AG04450 (cell line): ENCODE results near the gene AATK. TPM values are rescaled to one million over a fixed set of nuclear protein-coding genes. Genes with fewer than 3 reads are reported as not detected.

Source experiments
- CTCF ChIA-PET: fragments of 300-600, 350-600 bp; formaldehyde crosslinking; extraction: SDS; loops from one replicate; lab custom pipeline; 2022; ENCODE audit warnings: antibody characterized with exemption, inconsistent platforms; lab: Charles Lee
- POLR2A ChIA-PET: fragments of 350-600 bp; formaldehyde crosslinking; extraction: SDS; loops from one replicate; lab custom pipeline; 2021; ENCODE audit warnings: antibody characterized with exemption, inconsistent platforms; lab: Yijun Ruan, JAX
- DNase-seq: peaks from one replicate; pipeline ENCODE4 v3.0.0-alpha.2; 2011; ENCODE audit warnings: low read depth, low spot score
- H3K27ac ChIP-seq: one replicate; pipeline ENCODE4 v1.5.1; 2012; ENCODE audit warnings: low read depth, low read length, control low read depth
- H3K27me3 ChIP-seq: one replicate; pipeline ENCODE4 v1.6.0; 2012; ENCODE audit warnings: low read length; ENCODE audit not compliant: control insufficient read depth, insufficient read depth
- H3K4me3 ChIP-seq: 2 replicates; pipeline ENCODE4 v1.5.1; 2011; ENCODE audit warnings: mild to moderate bottlenecking, low read depth, low read length, control low read depth
- H3K9me3 ChIP-seq: 2 replicates; pipeline ENCODE4 v1.5.1; 2012; ENCODE audit warnings: low read length; ENCODE audit not compliant: control insufficient read depth, insufficient read depth
- polyA plus RNA-seq: library from polyadenylated mRNA; depleted of rRNA; stranded (reverse); fragments of >200 nt; gene quantifications from 2 replicates; pipeline ENCODE4 v1.2.3, GENCODE V29; 2011
- TF ChIP-seq, protein P1 (sequence below): IDR thresholded peaks from 2 replicates; pipeline ENCODE4 v1.5.1; 2011; ENCODE audit warnings: low read depth, low read length, control low read depth, inconsistent platforms

AATK gene
- polyA plus RNA-seq, 1 experiment = 0.16 TPM

DNA sequence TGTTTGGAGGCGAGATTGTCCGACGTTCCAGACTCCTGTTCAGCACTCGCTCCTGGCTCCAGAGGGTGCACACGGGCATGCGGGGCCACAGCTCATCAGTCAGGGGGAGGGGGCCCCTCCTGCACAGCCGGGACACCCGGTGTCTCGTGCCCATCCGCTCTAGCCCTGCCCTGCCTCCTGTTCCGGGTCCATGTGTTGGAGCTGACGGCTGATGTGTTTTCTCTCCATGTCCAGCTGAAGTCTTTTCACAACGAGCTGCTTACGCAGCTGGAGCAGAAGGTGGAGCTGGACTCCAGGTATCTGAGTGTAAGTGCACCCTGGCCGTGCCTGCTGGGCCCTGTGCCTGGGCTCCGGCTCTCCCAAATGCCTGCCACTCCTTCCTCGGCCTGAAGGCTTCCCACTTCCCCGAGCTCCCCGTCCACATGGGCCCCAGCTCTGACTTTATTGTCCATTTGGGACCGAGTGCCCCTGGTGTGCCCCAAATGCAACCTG is 80.6 kb downstream of the AATK start:
- CTCF ChIA-PET = interaction anchor here (1.2 to 1.9 kb wide), 2 partner anchors 12 to 17 kb away, joined by 3 to 6 read pairs; no protein-coding TSS in a partner anchor
- TF ChIP-seq, protein P1, sequence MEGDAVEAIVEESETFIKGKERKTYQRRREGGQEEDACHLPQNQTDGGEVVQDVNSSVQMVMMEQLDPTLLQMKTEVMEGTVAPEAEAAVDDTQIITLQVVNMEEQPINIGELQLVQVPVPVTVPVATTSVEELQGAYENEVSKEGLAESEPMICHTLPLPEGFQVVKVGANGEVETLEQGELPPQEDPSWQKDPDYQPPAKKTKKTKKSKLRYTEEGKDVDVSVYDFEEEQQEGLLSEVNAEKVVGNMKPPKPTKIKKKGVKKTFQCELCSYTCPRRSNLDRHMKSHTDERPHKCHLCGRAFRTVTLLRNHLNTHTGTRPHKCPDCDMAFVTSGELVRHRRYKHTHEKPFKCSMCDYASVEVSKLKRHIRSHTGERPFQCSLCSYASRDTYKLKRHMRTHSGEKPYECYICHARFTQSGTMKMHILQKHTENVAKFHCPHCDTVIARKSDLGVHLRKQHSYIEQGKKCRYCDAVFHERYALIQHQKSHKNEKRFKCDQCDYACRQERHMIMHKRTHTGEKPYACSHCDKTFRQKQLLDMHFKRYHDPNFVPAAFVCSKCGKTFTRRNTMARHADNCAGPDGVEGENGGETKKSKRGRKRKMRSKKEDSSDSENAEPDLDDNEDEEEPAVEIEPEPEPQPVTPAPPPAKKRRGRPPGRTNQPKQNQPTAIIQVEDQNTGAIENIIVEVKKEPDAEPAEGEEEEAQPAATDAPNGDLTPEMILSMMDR = no peak
- H3K27me3 ChIP-seq = no peaks in the 10 kb centered on the region
- H3K27ac ChIP-seq = no peak overlapping the region
- no peaks in the 10 kb centered on the region; the same call in 1 of the 2 replicates for H3K9me3 ChIP-seq
- POLR2A ChIA-PET = no interaction called here
- no peak overlapping the region for H3K4me3 ChIP-seq
- no peak for DNase-seq

DNA sequence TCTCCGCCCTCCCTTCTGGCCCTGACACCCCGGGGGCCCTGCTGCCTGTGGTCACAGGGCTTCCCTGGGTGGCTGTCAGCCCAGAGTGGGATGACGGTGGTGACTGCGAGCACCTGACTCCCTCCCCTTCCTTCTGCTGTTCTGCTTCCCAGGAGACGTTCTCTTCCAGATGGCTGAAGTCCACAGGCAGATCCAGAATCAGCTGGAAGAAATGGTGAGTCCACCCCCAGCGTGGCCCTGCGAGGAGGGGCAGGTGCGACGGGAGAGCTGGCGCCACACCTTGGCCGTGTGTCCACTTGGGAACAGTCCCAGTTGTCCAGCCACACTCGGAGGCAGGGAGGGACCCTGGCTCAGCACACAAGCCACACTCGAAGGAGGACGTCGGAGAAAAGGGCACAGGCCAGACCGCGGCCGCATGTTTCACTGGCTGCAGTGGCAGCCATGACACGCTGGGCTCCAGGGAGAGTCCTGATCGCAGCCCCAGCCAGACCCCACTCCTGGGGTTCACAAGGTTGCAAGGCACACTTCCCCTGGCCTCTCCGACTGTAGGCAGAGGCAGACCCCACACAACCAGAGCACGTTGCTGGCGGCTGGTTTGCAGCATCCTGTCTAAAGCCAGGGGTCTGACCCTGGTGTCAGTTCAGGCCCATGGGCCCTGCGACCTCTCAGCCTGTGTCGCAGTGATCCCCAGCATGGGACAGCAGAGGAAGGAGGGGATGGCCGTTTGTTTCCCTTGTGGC is 81.2 kb downstream of the AATK start:
- DNase-seq = no peak
- H3K9me3 ChIP-seq = no peaks in the 10 kb centered on the region; the same call in 1 of the 2 replicates
- TF ChIP-seq, protein P1 = no peak
- H3K27me3 ChIP-seq = no peaks in the 10 kb centered on the region
- H3K4me3 ChIP-seq = no peak overlapping the region
- CTCF ChIA-PET = interaction anchor here (1.2 to 1.9 kb wide), 2 partner anchors 13 to 17 kb away, joined by 3 to 6 read pairs; no protein-coding TSS in a partner anchor
- POLR2A ChIA-PET = no interaction called here
- H3K27ac ChIP-seq = no peak overlapping the region

DNA sequence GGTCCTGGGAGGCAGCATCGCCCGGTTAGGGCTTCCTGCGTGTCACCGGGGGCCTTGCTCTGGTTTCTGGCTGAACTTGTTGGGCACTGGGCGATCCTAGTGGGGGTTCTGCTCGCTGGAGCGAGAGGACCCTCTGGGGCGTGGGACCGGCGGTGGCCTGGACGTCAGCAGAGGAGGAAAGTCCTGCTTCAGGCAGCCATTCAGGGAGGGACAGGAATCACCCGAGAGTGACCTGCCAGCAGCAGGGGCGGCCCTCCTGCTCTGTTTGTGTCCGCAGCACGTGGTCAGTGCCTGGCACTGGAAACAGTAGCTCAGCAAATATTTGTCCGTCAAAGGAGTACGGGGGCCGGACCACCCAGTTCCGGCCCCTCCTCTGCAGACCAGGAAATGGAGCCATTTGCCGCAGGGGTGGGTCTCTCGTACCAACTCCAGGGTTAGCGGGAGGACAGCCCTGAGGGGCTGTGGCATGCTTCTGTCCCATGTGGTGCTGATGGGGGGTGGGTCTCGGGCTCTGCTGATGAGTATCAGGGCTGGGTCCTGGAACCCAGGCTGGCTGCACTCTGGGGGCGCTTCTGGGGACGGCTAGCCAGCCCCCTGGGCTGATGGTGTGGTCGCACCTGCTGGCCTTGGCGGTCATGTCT is 82.8 kb downstream of the AATK start:
- Histone ChIP-seq H3K27me3 (no peaks in the 10 kb centered on the region), H3K9me3 (no peaks in the 10 kb centered on the region; the same call in 1 of the 2 replicates), H3K27ac (no peak overlapping the region), H3K4me3 (no peak overlapping the region)
- no peak for DNase-seq
- POLR2A ChIA-PET = no interaction called here
- TF ChIP-seq, protein P1 = no peak
- CTCF ChIA-PET = no interaction called here

DNA sequence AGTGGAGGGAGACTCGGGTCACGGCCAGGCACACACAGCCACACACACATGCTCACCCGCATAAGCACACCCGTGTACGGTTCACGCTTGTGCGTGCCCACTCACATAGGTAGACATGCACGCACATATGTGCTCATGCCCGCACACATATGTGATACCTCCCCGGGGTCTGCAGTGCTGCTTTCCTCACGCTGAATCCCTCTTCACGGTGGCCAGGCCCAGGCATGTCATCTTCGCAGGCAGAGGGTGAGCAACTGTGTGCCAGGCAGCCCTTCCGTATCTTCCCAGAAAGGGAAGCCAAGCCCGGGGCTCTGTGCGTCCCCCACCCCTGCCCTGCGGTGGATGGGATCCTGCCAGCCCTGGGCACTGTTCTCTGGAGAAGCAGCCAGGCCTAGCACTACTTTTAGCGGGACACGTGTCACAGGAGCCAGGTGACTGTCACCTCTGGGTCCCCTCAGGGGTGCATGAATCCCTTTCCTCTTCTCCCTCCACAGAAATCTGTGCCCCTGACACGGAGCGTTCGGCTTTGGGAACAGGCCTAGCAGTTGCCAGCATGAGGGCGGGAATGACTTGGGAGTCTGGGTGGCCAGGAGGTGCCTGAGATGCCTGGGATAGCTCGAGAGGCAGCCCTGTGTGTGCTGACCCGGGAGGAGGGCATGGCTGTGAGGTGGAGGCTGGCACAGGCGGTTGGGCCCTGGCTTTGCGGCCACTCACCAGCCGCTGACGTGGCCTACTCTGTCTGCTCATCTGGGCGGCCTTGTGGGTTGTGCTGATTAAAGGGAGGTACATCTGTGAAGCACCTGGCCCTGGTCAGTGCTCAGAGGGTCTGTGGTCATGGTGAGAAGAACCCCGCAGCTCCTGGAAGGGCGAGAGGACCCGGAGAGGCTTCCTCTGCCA is 83.6 kb downstream of the AATK start:
- H3K4me3 ChIP-seq = no peak overlapping the region
- ChIA-PET CTCF (interaction anchor here (1.0 kb wide), 1 partner anchor 19 kb away, joined by 3 read pairs; no protein-coding TSS in a partner anchor), POLR2A (no interaction called here)
- TF ChIP-seq, protein P1 = no peak
- no peaks in the 10 kb centered on the region for H3K27me3 ChIP-seq
- DNase-seq = no peak
- H3K9me3 ChIP-seq = no peaks in the 10 kb centered on the region; the same call in 1 of the 2 replicates
- H3K27ac ChIP-seq = no peak overlapping the region
